ENCODE results near the gene GIMAP5.
"Not testable (repeated sequence)": the region's sequence is repeated elsewhere in the genome, so short reads cannot be mapped to it uniquely, and the experiment has no call there.

Gene GIMAP5

GRCh38 chr7:150756858-150757257 is 19.6 kb downstream of the GIMAP5 start:
- in situ Hi-C loops (cut with HindIII; ENCODE audit: low sequenced_read_pairs) = no loop called here

GRCh38 chr7:150759479-150759878 is 22.3 kb downstream of the GIMAP5 start:
- in situ Hi-C loops (cut with HindIII; ENCODE audit: low sequenced_read_pairs) = no loop called here

DNA sequence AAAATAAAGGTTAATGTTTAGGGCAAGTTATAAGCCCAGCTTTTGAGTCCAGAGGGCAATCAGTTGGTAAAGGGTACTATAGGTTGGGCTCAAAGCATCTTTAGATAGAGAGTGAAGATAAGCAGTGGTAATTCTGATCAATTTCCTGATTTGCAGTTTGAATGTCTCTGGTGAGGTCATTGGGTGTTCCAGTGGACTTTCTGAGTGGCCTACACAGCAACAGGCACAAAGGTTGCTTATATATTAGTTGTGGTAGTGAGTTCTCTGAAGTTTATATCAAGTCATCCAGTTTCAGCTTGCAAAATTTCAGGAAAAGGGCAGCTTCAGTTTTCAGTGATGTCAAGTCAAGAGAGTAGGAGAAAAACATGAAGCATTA is 29.1 kb downstream of the GIMAP5 start:
- in situ Hi-C loops (cut with HindIII; ENCODE audit: low sequenced_read_pairs) = no loop called here

- in situ Hi-C loops (cut with HindIII; ENCODE audit: low sequenced_read_pairs) = no loop called here
These were observed 32.5 kb downstream of the GIMAP5 start for GRCh38 chr7:150769768-150770167.

GRCh38 chr7:150774131-150774530 is 36.9 kb downstream of the GIMAP5 start:
- in situ Hi-C loops (cut with HindIII; ENCODE audit: low sequenced_read_pairs) = not testable (repeated sequence)

DNA sequence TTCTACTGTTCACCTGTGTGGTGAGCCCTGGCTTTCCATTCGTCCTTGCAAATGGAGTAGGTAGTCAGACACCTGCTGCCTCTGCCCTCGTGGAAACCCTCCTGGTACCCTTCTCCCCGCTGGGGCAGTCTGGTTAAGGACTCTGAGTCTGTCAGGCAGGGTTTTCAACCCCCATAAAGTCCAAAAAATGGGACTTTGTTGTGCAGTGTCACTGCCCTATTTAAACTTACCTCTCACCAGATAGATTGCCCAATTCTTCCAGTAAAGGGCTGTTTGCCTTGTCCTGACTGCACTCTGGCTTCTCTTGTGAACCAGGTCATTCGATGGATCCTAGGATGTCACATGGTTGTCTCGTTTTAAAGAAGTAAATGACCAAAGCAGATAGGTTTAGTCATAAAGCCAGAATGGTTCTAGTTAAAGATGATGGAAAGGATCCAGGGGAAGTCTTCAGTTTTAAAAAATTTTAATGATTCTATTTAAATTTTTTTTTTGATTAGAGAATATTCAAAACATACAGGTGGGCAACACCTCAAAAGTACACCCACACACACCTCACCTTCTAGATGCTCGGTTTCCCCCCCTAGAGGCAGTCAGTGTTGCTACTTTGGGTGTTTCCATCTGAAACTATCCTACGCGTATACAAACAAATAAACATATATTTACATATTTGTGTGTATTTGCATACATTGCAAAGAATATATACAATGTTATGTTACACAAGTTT is 41.0 kb downstream of the GIMAP5 start:
- in situ Hi-C loops (cut with HindIII; ENCODE audit: low sequenced_read_pairs) = no loop called here

GRCh38 chr7:150778738-150779301 is 41.6 kb downstream of the GIMAP5 start:
- in situ Hi-C loops (cut with HindIII; ENCODE audit: low sequenced_read_pairs) = no loop called here

GRCh38 chr7:150780292-150780691 is 43.1 kb downstream of the GIMAP5 start:
- in situ Hi-C loops (cut with HindIII; ENCODE audit: low sequenced_read_pairs) = no loop called here

- in situ Hi-C loops (cut with HindIII; ENCODE audit: low sequenced_read_pairs) = no loop called here
These were observed 43.9 kb downstream of the GIMAP5 start for GRCh38 chr7:150781103-150781502.

DNA sequence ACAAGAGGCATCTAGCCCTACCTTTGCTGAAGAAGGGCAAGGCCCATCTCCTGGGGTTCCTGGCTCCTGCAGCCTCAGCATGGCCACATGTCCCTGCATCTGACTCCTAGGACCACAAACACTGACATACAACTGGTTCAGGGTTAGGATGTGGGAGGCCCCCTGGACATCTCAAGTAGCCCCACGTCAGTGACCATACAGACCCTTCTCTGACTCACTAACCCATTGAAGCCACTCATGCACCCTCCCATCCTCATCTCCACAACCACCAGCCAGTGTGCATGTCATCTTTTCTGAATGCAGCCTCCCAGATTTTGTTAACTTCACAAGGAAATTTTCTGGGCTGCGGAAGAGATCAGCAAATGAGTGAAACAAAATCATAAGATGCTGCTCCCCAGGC is 44.7 kb downstream of the GIMAP5 start:
- in situ Hi-C loops (cut with HindIII; ENCODE audit: low sequenced_read_pairs) = no loop called here

- in situ Hi-C loops (cut with HindIII; ENCODE audit: low sequenced_read_pairs) = no loop called here
These were observed 47.0 kb downstream of the GIMAP5 start for GRCh38 chr7:150784120-150784736.

DNA sequence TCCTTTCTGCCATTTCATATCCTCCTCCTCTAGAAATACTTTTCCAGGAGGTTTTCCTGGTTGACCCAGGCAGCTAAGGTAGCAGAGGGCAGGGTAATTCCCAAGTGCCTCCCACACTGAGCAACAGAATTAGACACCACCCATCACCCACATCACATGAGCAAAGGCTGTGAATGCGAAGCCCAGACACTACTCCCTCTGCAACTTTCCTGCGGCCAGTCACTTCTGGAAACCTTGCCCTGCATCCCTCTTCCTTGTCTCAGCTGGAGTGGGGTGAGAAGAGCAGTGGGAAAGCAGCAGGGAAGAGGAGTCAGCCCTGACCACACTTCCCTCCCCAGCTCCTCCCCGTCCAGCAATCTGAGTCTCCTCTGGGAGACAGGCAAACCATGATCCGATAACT is 47.7 kb downstream of the GIMAP5 start:
- in situ Hi-C loops (cut with HindIII; ENCODE audit: low sequenced_read_pairs) = no loop called here

DNA sequence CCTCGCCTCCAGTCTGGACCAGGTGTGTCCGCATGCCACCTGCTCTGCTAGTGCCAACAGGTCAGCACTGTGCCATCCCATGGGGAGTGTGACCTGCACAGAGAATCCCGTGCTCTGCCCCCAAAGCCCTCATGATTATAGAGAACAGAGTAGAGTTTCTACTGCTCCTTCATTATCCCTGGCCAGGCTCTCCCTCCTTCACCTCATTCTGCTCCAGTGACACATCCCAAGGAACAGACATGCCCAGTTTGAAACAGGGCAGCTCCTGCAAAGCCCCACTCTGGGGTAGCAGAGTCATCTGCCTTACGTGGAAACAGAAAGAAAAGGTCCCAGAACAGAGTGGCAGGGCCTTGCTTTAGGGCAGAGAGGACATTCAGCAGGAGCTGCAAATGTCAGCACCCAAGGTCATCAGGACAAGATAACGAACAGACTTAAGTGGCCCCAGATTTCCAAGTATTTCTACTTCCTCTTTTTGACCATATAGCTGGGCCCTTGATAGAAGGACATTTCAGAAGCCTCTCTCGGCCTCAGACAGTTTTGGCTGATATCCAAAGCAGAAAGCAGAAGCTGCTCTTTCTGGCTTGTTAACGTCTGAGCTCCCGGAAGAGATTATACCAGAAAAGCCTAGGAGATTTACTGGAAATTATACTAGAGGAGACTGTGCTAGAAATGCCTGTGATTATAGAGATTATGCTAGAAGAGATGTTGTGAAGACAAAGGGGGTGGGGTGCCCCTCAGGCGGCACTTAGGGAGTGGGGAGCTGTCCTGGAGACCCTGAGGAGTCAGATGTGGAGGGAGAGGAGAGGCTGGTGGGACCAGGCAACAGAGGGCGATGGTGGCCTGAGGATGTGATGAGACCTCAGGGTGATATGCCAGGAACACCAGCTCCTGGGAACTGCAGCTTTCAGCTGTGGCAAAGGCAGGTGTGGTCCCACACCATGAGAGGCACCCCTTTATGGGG is 50.4 kb downstream of the GIMAP5 start:
- in situ Hi-C loops (cut with HindIII; ENCODE audit: low sequenced_read_pairs) = no loop called here

DNA sequence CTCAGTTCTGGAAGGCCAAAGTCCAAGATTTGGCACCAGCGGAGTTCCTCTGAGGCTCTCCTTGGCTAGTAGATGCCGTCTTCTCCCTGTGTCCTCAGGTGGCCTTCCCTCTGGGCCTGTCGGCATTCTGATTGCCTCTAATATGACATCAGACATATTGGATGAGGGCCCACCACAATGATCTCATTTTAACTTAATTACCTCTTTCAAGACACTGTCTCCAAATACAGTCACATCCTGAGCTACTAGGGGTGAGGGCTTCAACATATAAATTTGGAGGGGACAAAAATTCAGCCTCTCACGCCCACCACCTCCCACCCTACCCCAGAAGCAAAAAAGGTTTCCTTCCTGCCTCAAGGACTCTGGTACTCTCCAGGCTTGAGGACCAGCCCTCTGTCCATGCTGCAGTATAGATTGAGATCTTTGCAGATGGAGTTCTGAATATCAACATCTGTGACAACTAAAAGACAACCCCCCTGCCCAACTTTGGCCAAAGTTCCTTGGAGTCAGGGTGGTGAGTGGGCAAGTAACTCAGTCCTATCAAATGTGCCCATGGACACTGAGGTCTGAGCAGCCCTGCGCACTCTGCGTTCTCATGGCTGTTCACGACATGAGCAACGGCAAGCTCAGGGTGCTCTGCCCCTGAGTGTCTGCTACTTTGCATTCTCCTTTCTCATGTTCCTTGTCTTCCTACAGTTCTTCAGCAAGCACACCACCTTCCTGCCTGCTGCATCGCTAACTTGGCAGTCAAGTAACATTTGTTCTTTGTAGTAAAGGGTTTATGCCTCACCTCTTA is 51.5 kb downstream of the GIMAP5 start:
- in situ Hi-C loops (cut with HindIII; ENCODE audit: low sequenced_read_pairs) = no loop called here

DNA sequence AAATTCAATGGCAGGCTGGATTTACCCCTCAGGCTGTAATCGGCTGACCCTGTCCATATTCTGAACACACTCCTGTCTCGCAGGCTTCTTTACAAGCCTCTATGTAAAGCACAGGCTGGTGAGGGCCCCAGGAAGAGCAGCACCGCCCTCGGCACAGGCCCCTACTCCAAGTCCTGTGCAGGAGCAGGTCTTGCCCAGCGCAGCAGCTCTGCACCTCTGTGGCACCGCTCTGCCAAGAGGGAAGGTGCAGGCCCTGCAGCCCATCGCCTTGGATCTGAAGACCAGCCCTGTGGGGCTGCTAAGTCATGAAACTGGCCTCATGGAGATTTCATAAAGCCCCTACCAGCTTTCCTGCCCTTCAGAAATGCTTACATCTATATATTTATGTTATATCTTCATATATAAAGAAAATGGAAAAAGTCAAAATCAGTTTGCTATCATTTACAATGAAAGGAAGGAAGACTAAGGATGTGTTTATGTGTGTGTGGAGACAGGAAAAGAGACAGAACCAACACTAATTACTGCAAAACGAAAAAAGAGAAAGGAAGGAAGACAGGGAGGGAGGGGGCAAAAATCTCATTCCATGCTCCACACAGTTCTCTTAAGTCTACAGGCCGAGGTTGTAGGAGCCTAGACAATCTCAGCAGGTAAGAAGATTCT is 53.3 kb downstream of the GIMAP5 start:
- in situ Hi-C loops (cut with HindIII; ENCODE audit: low sequenced_read_pairs) = no loop called here

- in situ Hi-C loops (cut with HindIII; ENCODE audit: low sequenced_read_pairs) = no loop called here
These were observed 54.1 kb downstream of the GIMAP5 start for GRCh38 chr7:150791304-150791703.

DNA sequence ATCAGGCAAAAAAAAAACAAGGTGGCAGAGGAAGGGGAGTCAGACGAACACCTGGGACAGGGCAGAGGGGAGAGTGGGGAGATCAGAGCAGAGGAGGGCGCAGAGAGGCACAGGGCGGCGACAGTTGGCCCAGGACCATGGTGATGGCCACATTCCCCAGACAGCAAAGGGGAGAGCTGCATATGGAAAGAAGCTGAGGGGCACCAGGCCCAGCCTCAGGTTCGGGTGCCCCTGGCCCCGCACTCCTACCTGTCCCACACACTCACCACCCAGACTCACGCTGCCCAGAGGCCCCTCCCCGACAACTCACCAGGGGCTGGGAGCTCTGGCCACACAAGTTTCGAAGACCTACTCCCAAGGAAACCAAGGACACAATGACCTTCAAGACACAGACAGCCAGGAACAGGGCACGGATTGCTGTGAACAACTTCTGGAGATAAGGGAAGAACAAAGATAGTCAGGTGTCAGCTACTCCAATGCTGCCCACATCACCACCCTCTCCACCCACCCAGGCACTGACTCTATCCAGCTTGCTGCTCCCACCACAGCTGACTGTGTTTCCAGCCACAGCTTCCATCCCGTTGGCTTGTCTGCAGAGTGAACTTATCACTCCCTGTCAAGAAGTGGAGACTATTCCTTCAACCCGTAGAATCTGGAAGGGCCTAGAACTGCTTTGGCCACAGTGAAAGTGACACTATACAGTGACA is 54.7 kb downstream of the GIMAP5 start:
- in situ Hi-C loops (cut with HindIII; ENCODE audit: low sequenced_read_pairs) = no loop called here
